Measurements from ENCODE around the gene MPV17L2. TPM values are rescaled to one million over a fixed set of nuclear protein-coding genes. Genes with fewer than 3 reads are reported as not detected.

The MPV17L2 gene
- total and polyA plus RNA-seq, 2 experiments from 2014 or later, result 38.2 to 51.7 TPM

DNA sequence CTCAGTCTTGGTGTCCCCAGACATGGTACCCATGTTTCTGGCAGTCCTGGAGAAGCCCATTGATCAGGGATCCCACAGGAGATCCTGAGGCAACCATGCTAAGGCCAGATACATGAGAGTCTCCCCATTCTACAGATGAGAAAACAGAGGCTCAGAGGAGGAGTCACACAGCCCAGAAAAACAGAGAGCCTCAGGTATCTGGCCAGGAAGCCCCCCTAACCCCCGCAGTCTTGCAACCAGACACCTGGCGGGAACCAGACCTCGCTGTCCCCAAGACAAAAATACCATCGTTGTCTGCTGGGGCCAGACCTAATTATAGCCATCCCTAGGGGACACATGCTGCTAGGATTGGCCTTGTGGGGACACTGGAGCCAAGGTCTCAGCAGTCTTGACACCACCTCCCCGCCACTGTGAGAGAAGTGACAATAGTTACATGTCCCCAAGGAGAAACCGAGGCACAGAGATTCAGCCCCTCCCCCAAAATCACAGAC, 34.8 kb downstream of the MPV17L2 start:
- no peak overlapping the region for H3K4me3 ChIP-seq
- H3K27ac ChIP-seq, result no peak overlapping the region
- DNase-seq (ENCODE audit: low read depth in 1 of 2, low spot score in 1 of 2), result no peak
- TF ChIP-seq, protein P1, sequence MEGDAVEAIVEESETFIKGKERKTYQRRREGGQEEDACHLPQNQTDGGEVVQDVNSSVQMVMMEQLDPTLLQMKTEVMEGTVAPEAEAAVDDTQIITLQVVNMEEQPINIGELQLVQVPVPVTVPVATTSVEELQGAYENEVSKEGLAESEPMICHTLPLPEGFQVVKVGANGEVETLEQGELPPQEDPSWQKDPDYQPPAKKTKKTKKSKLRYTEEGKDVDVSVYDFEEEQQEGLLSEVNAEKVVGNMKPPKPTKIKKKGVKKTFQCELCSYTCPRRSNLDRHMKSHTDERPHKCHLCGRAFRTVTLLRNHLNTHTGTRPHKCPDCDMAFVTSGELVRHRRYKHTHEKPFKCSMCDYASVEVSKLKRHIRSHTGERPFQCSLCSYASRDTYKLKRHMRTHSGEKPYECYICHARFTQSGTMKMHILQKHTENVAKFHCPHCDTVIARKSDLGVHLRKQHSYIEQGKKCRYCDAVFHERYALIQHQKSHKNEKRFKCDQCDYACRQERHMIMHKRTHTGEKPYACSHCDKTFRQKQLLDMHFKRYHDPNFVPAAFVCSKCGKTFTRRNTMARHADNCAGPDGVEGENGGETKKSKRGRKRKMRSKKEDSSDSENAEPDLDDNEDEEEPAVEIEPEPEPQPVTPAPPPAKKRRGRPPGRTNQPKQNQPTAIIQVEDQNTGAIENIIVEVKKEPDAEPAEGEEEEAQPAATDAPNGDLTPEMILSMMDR (IDR thresholded peaks at IDR 0.05; ENCODE audit: low read depth, low read length), result no peak
- H3K4me1 ChIP-seq (ENCODE audit: low read depth), result no peaks in the 10 kb centered on the region
- H3K9me3 ChIP-seq (ENCODE audit: low read depth), result no peaks in the 10 kb centered on the region
- H3K27me3 ChIP-seq, result no peaks in the 10 kb centered on the region
- H3K36me3 ChIP-seq, result no peaks in the 10 kb centered on the region

DNA sequence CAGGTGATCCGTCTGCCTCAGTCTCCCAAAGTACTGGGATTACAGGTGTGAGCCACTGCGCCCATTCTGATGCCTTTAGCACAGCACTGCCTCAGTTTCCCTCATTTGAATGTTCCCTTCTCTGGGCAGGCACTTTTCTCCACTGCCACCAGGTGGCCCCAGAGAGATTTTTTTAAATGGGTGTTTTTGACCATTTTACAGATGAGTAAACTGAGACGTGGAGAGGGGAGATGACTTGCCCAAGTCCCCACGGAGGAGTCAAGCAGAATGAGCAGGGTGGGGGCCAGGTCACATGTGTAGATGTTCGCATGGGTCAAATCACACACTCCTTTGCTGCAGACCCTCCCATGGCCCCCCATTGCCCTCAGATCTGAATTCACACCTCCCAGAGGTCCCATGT, 36.5 kb downstream of the MPV17L2 start:
- H3K27me3 ChIP-seq, result no peaks in the 10 kb centered on the region
- no peak overlapping the region for H3K4me3 ChIP-seq
- H3K36me3 ChIP-seq, result no peaks in the 10 kb centered on the region
- no peak overlapping the region for H3K27ac ChIP-seq
- TF ChIP-seq, protein P1 (IDR thresholded peaks at IDR 0.05; ENCODE audit: low read depth, low read length), result peak; percentile 47
- no peaks in the 10 kb centered on the region for H3K4me1 ChIP-seq (ENCODE audit: low read depth)
- no peak for DNase-seq (ENCODE audit: low read depth in 1 of 2, low spot score in 1 of 2)
- H3K9me3 ChIP-seq (ENCODE audit: low read depth), result no peaks in the 10 kb centered on the region

DNA sequence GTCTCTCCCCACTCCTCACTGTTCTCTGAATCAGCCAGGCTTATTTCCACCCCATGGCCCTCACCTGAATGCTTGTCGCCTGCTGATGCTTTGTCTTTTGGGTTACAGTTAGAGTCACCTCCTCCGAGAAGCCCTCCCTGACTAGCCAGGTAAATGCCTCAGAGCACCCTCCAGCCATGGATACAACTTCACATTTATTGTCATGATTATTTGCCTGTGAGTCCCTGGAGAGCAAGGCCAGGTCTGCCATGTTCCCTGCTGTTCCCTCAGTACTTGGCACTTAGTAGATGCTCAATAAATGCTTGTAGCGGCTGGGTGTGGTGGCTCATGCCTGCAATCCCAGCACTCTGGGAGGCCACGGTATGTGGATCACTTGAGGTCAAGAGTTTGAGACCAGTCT, 36.9 kb downstream of the MPV17L2 start:
- Histone ChIP-seq H3K4me1 (ENCODE audit: low read depth) (no peaks in the 10 kb centered on the region), H3K27me3 (no peaks in the 10 kb centered on the region), H3K9me3 (ENCODE audit: low read depth) (no peaks in the 10 kb centered on the region), H3K4me3 (no peak overlapping the region), H3K36me3 (no peaks in the 10 kb centered on the region), H3K27ac (no peak overlapping the region)
- TF ChIP-seq, protein P1 (IDR thresholded peaks at IDR 0.05; ENCODE audit: low read depth, low read length), result no peak
- DNase-seq (ENCODE audit: low read depth in 1 of 2, low spot score in 1 of 2), result no peak

DNA sequence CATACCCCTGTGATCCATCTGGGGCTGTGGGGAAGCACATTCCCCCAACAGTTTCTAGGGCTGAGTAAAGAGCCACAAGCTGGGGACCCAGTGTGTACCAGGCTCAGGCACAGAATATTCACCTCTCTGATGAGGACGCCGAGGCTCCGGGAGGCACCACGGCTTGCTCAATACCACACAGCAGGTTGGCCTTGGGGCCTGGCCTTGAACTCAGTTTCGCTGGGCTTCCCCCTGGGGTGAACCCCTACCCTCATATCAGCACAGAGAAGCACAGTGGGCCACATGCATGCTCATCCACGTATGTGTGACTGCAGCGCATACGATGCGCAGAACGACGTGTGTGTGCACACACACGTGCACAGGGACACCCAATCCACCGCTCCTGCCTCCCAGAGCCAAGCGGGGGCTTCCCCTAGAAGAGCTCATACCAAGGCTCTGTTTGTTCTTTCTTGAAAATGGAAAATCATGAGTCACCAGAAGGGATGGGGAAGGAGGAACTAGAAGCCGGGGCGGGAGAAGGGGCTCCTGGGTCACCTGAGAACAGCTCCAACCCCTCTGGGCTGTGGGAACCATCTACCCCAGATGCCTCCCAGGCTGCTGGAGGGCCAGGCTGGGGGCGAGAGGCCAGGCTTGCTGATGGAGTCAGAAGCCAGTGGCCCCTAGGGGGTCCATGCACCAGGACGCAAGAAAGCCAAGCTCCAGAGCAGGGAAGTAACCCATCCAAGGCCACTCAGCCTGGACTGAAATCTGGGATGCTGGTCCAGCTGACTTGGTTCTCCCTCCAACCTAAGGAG, 38.1 kb downstream of the MPV17L2 start:
- TF ChIP-seq, protein P1 (IDR thresholded peaks at IDR 0.05; ENCODE audit: low read depth, low read length), result no peak
- H3K27me3 ChIP-seq, result no peaks in the 10 kb centered on the region
- H3K36me3 ChIP-seq, result no peaks in the 10 kb centered on the region
- DNase-seq (ENCODE audit: low read depth in 1 of 2, low spot score in 1 of 2), result no peak
- H3K4me1 ChIP-seq (ENCODE audit: low read depth), result no peaks in the 10 kb centered on the region
- H3K27ac ChIP-seq, result no peak overlapping the region
- H3K9me3 ChIP-seq (ENCODE audit: low read depth), result no peaks in the 10 kb centered on the region
- H3K4me3 ChIP-seq, result no peak overlapping the region

DNA sequence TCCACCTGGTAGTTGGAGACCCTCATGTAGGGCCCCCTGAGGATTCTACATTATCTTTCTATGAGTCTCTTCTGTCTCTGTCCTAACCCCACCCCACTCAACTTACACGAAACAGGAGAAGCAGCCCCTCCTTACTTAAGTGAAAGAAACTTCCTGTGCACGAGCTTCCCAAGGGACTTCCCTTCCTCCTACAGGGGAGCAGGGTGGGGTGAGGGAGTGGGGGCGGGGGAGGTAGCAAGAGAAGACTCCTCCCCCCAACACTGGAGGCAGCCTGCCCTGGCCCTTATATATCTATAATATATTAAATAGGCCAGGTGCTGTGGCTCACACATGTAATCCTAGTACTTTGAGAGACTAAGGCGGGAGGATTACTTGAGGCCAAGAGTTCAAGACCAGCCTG, 38.8 kb downstream of the MPV17L2 start:
- H3K27ac ChIP-seq, result no peak overlapping the region
- H3K36me3 ChIP-seq, result no peaks in the 10 kb centered on the region
- TF ChIP-seq, protein P1 (IDR thresholded peaks at IDR 0.05; ENCODE audit: low read depth, low read length), result no peak
- H3K27me3 ChIP-seq, result no peaks in the 10 kb centered on the region
- no peak overlapping the region for H3K4me3 ChIP-seq
- no peaks in the 10 kb centered on the region for H3K4me1 ChIP-seq (ENCODE audit: low read depth)
- DNase-seq (ENCODE audit: low read depth in 1 of 2, low spot score in 1 of 2), result peak in 1 of 2 donors; percentile 13
- H3K9me3 ChIP-seq (ENCODE audit: low read depth), result no peaks in the 10 kb centered on the region
